HL-60 (cell line): ENCODE data around the gene LIPN.

Experiments
- DNase-seq, 2 experiments: peaks; one replicate each; pipeline ENCODE4 v3.0.0-alpha.2; 2010 to 2020; ENCODE audit warnings: low read depth in 1 of 2, low spot score in 1 of 2
- H3K27ac ChIP-seq: fragments of 250-450 bp; sonication (Bioruptor Pico); replicated peaks from 2 replicates; pipeline ENCODE4 v1.5.1; 2020; ENCODE audit warnings: mild to moderate bottlenecking, moderate library complexity
- H3K27me3 ChIP-seq: fragments of 250-450 bp; sonication (Bioruptor Pico); 2 replicates; pipeline ENCODE4 v1.5.1; 2021; ENCODE audit warnings: mild to moderate bottlenecking, moderate library complexity; ENCODE audit not compliant: insufficient read depth, poor library complexity, severe bottlenecking
- H3K4me3 ChIP-seq: replicated peaks from 2 replicates; pipeline ENCODE4 v1.5.1; 2011; ENCODE audit warnings: mild to moderate bottlenecking, control low read depth, low read length; ENCODE audit not compliant: insufficient read depth
- CTCF ChIP-seq: IDR thresholded peaks from one replicate; pipeline ENCODE4 v1.5.1; 2011; ENCODE audit warnings: low read length, control low read depth, inconsistent platforms; ENCODE audit not compliant: insufficient read depth
- GABPA ChIP-seq: IDR thresholded peaks from 2 replicates; pipeline ENCODE4 v1.6.1; 2012; ENCODE audit warnings: low read depth
- POLR2AphosphoS5 ChIP-seq: IDR thresholded peaks from 2 replicates; pipeline ENCODE4 v1.6.1; 2012; ENCODE audit warnings: low read depth
- SPI1 ChIP-seq: IDR thresholded peaks from 2 replicates; pipeline ENCODE4 v1.6.1; 2012; ENCODE audit warnings: low read depth, mild to moderate bottlenecking, borderline replicate concordance
- TF ChIP-seq, protein P1 (sequence below): IDR thresholded peaks from 2 replicates; pipeline ENCODE4 v1.6.1; 2012; ENCODE audit warnings: low read depth; ENCODE audit not compliant: insufficient replicate concordance

The LIPN gene

GRCh38 chr10:88728107-88728763 lies 31.6 kb upstream of the LIPN start:
- DNase-seq: peak in 1 of 2 experiments; percentile 66
- peak; percentile 13 for TF ChIP-seq CTCF
- TF ChIP-seq GABPA: no peak
- Histone ChIP-seq H3K4me3 (no peak overlapping the region), H3K27ac (no peak overlapping the region), H3K27me3 (no peaks in the 10 kb centered on the region)

- H3K4me3 ChIP-seq: no peak overlapping the region
- TF ChIP-seq CTCF (no peak), POLR2AphosphoS5 (no peak), GABPA (no peak), SPI1 (no peak)
- TF ChIP-seq, protein P1, sequence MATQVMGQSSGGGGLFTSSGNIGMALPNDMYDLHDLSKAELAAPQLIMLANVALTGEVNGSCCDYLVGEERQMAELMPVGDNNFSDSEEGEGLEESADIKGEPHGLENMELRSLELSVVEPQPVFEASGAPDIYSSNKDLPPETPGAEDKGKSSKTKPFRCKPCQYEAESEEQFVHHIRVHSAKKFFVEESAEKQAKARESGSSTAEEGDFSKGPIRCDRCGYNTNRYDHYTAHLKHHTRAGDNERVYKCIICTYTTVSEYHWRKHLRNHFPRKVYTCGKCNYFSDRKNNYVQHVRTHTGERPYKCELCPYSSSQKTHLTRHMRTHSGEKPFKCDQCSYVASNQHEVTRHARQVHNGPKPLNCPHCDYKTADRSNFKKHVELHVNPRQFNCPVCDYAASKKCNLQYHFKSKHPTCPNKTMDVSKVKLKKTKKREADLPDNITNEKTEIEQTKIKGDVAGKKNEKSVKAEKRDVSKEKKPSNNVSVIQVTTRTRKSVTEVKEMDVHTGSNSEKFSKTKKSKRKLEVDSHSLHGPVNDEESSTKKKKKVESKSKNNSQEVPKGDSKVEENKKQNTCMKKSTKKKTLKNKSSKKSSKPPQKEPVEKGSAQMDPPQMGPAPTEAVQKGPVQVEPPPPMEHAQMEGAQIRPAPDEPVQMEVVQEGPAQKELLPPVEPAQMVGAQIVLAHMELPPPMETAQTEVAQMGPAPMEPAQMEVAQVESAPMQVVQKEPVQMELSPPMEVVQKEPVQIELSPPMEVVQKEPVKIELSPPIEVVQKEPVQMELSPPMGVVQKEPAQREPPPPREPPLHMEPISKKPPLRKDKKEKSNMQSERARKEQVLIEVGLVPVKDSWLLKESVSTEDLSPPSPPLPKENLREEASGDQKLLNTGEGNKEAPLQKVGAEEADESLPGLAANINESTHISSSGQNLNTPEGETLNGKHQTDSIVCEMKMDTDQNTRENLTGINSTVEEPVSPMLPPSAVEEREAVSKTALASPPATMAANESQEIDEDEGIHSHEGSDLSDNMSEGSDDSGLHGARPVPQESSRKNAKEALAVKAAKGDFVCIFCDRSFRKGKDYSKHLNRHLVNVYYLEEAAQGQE: no peak
- H3K27me3 ChIP-seq: no peaks in the 10 kb centered on the region
- DNase-seq: no peak
- H3K27ac ChIP-seq: no peak overlapping the region
Observed at GRCh38 chr10:88730864-88731263, 29.0 kb upstream of the LIPN start.

GRCh38 chr10:88731296-88731695 lies 28.5 kb upstream of the LIPN start:
- no peak overlapping the region for H3K27ac ChIP-seq
- H3K27me3 ChIP-seq: no peaks in the 10 kb centered on the region
- peak in 1 of 2 experiments; percentile 76 for DNase-seq
- TF ChIP-seq POLR2AphosphoS5 (no peak), SPI1 (no peak), CTCF (no peak), GABPA (no peak)
- TF ChIP-seq, protein P1: no peak
- no peak overlapping the region for H3K4me3 ChIP-seq

GRCh38 chr10:88733215-88733614 lies 26.6 kb upstream of the LIPN start:
- DNase-seq: no peak
- H3K27me3 ChIP-seq: no peaks in the 10 kb centered on the region
- H3K27ac ChIP-seq: no peak overlapping the region
- H3K4me3 ChIP-seq: no peak overlapping the region
- no peak for TF ChIP-seq GABPA
